ENCODE measurements around the gene THTPA.
"Not testable (repeated sequence)": the region's sequence is repeated elsewhere in the genome, so short reads cannot be mapped to it uniquely, and the experiment has no call there.

Gene THTPA

GRCh38 chr14:23601424-23601823 lies 45.4 kb downstream of the THTPA start:
- H3K36me3 Mint-ChIP-seq = no peaks in the 10 kb centered on the region
- H3K9me3 Mint-ChIP-seq = peaks cover 7% of the 10 kb centered on the region
- no peak overlapping the region for H3K27ac Mint-ChIP-seq
- H3K27me3 Mint-ChIP-seq = peaks cover 49% of the 10 kb centered on the region
- no peak overlapping the region for H3K4me3 Mint-ChIP-seq
- H3K4me1 Mint-ChIP-seq = peaks cover 6% of the 10 kb centered on the region
- ATAC-seq = no peak

- Mint-ChIP-seq H3K9me3 (peaks cover 7% of the 10 kb centered on the region), H3K4me1 (peaks cover 6% of the 10 kb centered on the region), H3K4me3 (no peak overlapping the region), H3K36me3 (no peaks in the 10 kb centered on the region), H3K27me3 (peaks cover 48% of the 10 kb centered on the region), H3K27ac (no peak overlapping the region)
- ATAC-seq = no peak
Observed at GRCh38 chr14:23601845-23602180, 45.7 kb downstream of the THTPA start.

- H3K4me1 Mint-ChIP-seq = peaks cover 6% of the 10 kb centered on the region
- peaks cover 52% of the 10 kb centered on the region for H3K27me3 Mint-ChIP-seq
- H3K4me3 Mint-ChIP-seq = no peak overlapping the region
- no peak for ATAC-seq
- no peaks in the 10 kb centered on the region for H3K36me3 Mint-ChIP-seq
- peaks cover 7% of the 10 kb centered on the region for H3K9me3 Mint-ChIP-seq
- H3K27ac Mint-ChIP-seq = no peak overlapping the region
Observed at GRCh38 chr14:23602181-23603095, 46.4 kb downstream of the THTPA start.

GRCh38 chr14:23603103-23603502 lies 47.0 kb downstream of the THTPA start:
- ATAC-seq = no peak
- H3K27me3 Mint-ChIP-seq = peaks cover 47% of the 10 kb centered on the region
- no peaks in the 10 kb centered on the region for H3K36me3 Mint-ChIP-seq
- peaks cover 6% of the 10 kb centered on the region for H3K4me1 Mint-ChIP-seq
- no peak overlapping the region for H3K27ac Mint-ChIP-seq
- peaks cover 7% of the 10 kb centered on the region for H3K9me3 Mint-ChIP-seq
- H3K4me3 Mint-ChIP-seq = no peak overlapping the region

- Mint-ChIP-seq H3K9me3 (peaks cover 10% of the 10 kb centered on the region), H3K27ac (no peak overlapping the region), H3K27me3 (peaks cover 38% of the 10 kb centered on the region), H3K4me3 (no peak overlapping the region), H3K4me1 (peaks cover 6% of the 10 kb centered on the region), H3K36me3 (no peaks in the 10 kb centered on the region)
- ATAC-seq = no peak
Observed at GRCh38 chr14:23604148-23604547, 48.1 kb downstream of the THTPA start.

- H3K9me3 Mint-ChIP-seq = peaks cover 7% of the 10 kb centered on the region
- H3K36me3 Mint-ChIP-seq = no peaks in the 10 kb centered on the region
- H3K4me1 Mint-ChIP-seq = peaks cover 6% of the 10 kb centered on the region
- ATAC-seq = no peak
- H3K27ac Mint-ChIP-seq = no peak overlapping the region
- H3K27me3 Mint-ChIP-seq = peaks cover 33% of the 10 kb centered on the region
- no peak overlapping the region for H3K4me3 Mint-ChIP-seq
Observed at GRCh38 chr14:23604675-23605170, 48.7 kb downstream of the THTPA start.

- Mint-ChIP-seq H3K4me3 (no peak overlapping the region), H3K27me3 (peaks cover 24% of the 10 kb centered on the region), H3K27ac (peak overlapping the region; percentile 54), H3K36me3 (no peaks in the 10 kb centered on the region), H3K9me3 (peaks cover 3% of the 10 kb centered on the region), H3K4me1 (peaks cover 6% of the 10 kb centered on the region)
- peak; percentile 82 for ATAC-seq
Observed at GRCh38 chr14:23605931-23606585, 50.0 kb downstream of the THTPA start.

- Mint-ChIP-seq H3K36me3 (no peaks in the 10 kb centered on the region), H3K9me3 (peaks cover 3% of the 10 kb centered on the region), H3K27me3 (peaks cover 24% of the 10 kb centered on the region), H3K27ac (no peak overlapping the region), H3K4me1 (peaks cover 6% of the 10 kb centered on the region), H3K4me3 (no peak overlapping the region)
- ATAC-seq = no peak
Observed at GRCh38 chr14:23608454-23608853, 52.4 kb downstream of the THTPA start.

- Mint-ChIP-seq H3K36me3 (no peaks in the 10 kb centered on the region), H3K4me3 (no peak overlapping the region), H3K4me1 (peaks cover 6% of the 10 kb centered on the region), H3K27me3 (peaks cover 29% of the 10 kb centered on the region), H3K9me3 (peaks cover 3% of the 10 kb centered on the region), H3K27ac (no peak overlapping the region)
- no peak for ATAC-seq
Observed at GRCh38 chr14:23609001-23609400, 52.9 kb downstream of the THTPA start.

- H3K36me3 Mint-ChIP-seq, ATAC-seq, H3K4me1 Mint-ChIP-seq, H3K9me3 Mint-ChIP-seq, H3K27ac Mint-ChIP-seq, H3K4me3 Mint-ChIP-seq: not testable (repeated sequence)
- H3K27me3 Mint-ChIP-seq = peaks cover 35% of the 10 kb centered on the region
Observed at GRCh38 chr14:23609411-23610089, 53.5 kb downstream of the THTPA start.
